ENCODE data around the gene MAP4K2. TPM values are rescaled to one million over a fixed set of nuclear protein-coding genes. Genes with fewer than 3 reads are reported as not detected.

Gene MAP4K2
- total and polyA plus RNA-seq, 2 of the 8 experiments (the other 6 are each of a cell fraction or from before 2014, with no cell fraction given) = 20.1 to 20.7 TPM

DNA sequence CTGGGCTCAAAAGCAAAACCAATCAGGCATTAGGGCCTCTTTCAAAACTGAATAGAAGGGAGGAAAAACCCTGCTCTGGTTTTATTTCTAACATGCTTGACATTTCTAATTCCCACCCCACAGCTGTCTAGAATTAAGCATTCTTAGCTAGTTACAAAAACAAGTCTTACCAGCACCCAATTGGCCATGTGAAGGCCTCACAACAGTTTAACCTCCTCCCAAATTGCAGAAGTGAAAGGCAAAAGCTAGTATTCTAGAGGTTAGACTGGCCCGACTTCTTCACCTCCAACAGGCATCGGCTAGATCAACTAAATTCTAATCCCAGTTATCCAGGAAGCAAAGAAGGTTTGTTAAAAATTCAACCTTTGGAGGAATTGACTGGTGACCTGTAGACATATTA is 31.2 kb downstream of the MAP4K2 start:
- Histone ChIP-seq H3K27me3 (replicated peaks in 1 of 4; ENCODE audit: control insufficient read depth in 3 of 4, extremely low read depth in 1 of 4, insufficient read depth in 3 of 4, low read length in 3 of 4) (no peaks in the 10 kb centered on the region; a peak in 1 of 7 replicates), H4K20me1 (replicated peaks in 1 of 2; ENCODE audit: control insufficient read depth in 1 of 2, insufficient read depth in 2 of 2, low read length in 2 of 2) (peaks cover 41 to 57% of the 10 kb centered on the region in 2 experiments)

More for the DNA sequence above, 31.2 kb downstream of the MAP4K2 start:
- Histone ChIP-seq H2BK120ac (replicated peaks; ENCODE audit: low read depth, low read length) (no peak overlapping the region), H4K91ac (replicated peaks; ENCODE audit: insufficient read length, low read length) (no peak overlapping the region), H2AK5ac (ENCODE audit: low read depth, low read length) (no peak overlapping the region), H3K4me3 (ENCODE audit: extremely low read depth in 1 of 4, insufficient read depth in 2 of 4, low read depth in 3 of 4, low read length in 4 of 4) (no peak overlapping the region), H3K9ac (replicated peaks in 1 of 4; ENCODE audit: extremely low read depth in 1 of 4, low read depth in 3 of 4, low read length in 3 of 4) (no peak overlapping the region), H4K5ac (ENCODE audit: insufficient read length, low read depth, low read length) (no peak overlapping the region), H3K4me2 (ENCODE audit: insufficient read depth in 1 of 2, low read depth in 2 of 2, low read length in 2 of 2) (no peak overlapping the region), H2BK15ac (ENCODE audit: low read length) (no peak overlapping the region), H3K4me1 (replicated peaks in 1 of 4; ENCODE audit: control insufficient read depth in 3 of 4, insufficient read depth in 4 of 4, low read length in 3 of 4) (peaks cover 2 to 9% (median 6%) of the 10 kb centered on the region in 4 experiments; a peak in 5 of 7 replicates), H3K79me1 (ENCODE audit: low read depth, low read length) (peaks cover 9% of the 10 kb centered on the region), H3K4ac (replicated peaks; ENCODE audit: insufficient read length, low read depth, low read length) (no peak overlapping the region), H3K23me2 (ENCODE audit: low read depth, low read length) (peaks cover 1% of the 10 kb centered on the region; the same call in 1 of the 2 replicates), H2BK20ac (ENCODE audit: low read length) (no peak overlapping the region), H3K36me3 (ENCODE audit: control insufficient read depth in 2 of 4, insufficient read depth in 4 of 4, low read length in 3 of 4) (peaks cover 77 to 100% (median 97%) of the 10 kb centered on the region in 4 experiments), H4K8ac (ENCODE audit: extremely low read depth, insufficient read depth, low read length) (no peak overlapping the region), H3K9me3 (ENCODE audit: insufficient read depth in 2 of 2, low read depth in 1 of 2, low read length in 1 of 2) (no peaks in the 10 kb centered on the region), H2BK5ac (ENCODE audit: low read depth, low read length) (no peak overlapping the region), H3K18ac (ENCODE audit: extremely low read depth, low read length) (no peak overlapping the region), H3K14ac (ENCODE audit: insufficient read length) (no peak overlapping the region), H3K27ac (ENCODE audit: low read depth, low read length) (no peak overlapping the region), H3K56ac (replicated peaks; ENCODE audit: insufficient read length, low read depth, low read length) (no peak overlapping the region), H2BK12ac (ENCODE audit: low read depth, low read length) (no peak overlapping the region), H3K79me2 (ENCODE audit: control insufficient read depth in 1 of 2, insufficient read depth in 2 of 2, low read length in 2 of 2) (peaks cover 23 to 74% of the 10 kb centered on the region in 2 experiments), H2AFZ (ENCODE audit: low read length) (no peak overlapping the region), H3K23ac (ENCODE audit: insufficient read length) (no peak overlapping the region)
- ChIA-PET CTCF (ENCODE audit: partially characterized antibody) (interaction anchor here (4.9 to 23.6 kb wide), 2 partner anchors 8 to 26 kb away, joined by 35 to 376 read pairs; partner anchors contain the start of gene RASGRP2), POLR2A (ENCODE audit: partially characterized antibody) (interaction anchor here (0.6 to 29.2 kb wide), 7 partner anchors 10 to 85 kb away, joined by 3 to 1087 read pairs (median 3); partner anchors contain the start of genes PYGM and RASGRP2)
- TF ChIP-seq NANOG (IDR thresholded peaks at IDR 0.05; ENCODE audit: insufficient read depth, low read depth, low read length, poor library complexity, severe bottlenecking) (no peak), TAF7 (optimal IDR thresholded peaks at IDR 0.05; ENCODE audit: borderline replicate concordance, low read depth, low read length) (no peak), SUZ12 (IDR thresholded peaks at IDR 0.05; ENCODE audit: low read length) (no peak), BCL11A (IDR thresholded peaks at IDR 0.05; ENCODE audit: low read depth in 2 of 2, low read length in 2 of 2) (no peak)
- TF ChIP-seq, protein P1, sequence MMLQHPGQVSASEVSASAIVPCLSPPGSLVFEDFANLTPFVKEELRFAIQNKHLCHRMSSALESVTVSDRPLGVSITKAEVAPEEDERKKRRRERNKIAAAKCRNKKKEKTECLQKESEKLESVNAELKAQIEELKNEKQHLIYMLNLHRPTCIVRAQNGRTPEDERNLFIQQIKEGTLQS (IDR thresholded peaks at IDR 0.05; ENCODE audit: insufficient read depth, low read depth, low read length) = no peak
- 92% methylated on average over 2 of the region's 2 CpGs; no CpG with 5 or more reads in 1 of the 2 experiments for WGBS, 2 experiments (ENCODE audit: extremely low coverage in 1 of 2, insufficient coverage in 1 of 2, insufficient read length in 1 of 2, insufficient replicate concordance in 2 of 2, low coverage in 1 of 2, low lambda C conversion rate in 2 of 2, missing lambda C conversion rate in 1 of 2)
- DNase-seq (ENCODE audit: low read depth in 1 of 2, low spot score in 2 of 2) (no peak), FAIRE-seq (no peak)

All from H1 (cell line).